Mesenchymal stem cell (in vitro differentiated cells and primary cell): ENCODE data around the gene RSF1.

Experiments
- DNase-seq: peaks from one replicate; pipeline ENCODE4 v3.0.0-alpha.2; 2013
- H2AFZ ChIP-seq: one replicate; pipeline ENCODE4 v1.6.1; 2013; ENCODE audit warnings: low read depth, mild to moderate bottlenecking, control low read depth, inconsistent platforms, low read length, moderate library complexity
- H2AK5ac ChIP-seq: 2 replicates; pipeline ENCODE4 v1.6.1; 2013; ENCODE audit warnings: low read length, moderate library complexity, mild to moderate bottlenecking, inconsistent platforms; ENCODE audit not compliant: severe bottlenecking
- H2BK120ac ChIP-seq: one replicate; pipeline ENCODE4 v1.6.1; 2013; ENCODE audit warnings: low read depth, mild to moderate bottlenecking, inconsistent platforms, low read length, moderate library complexity
- H2BK12ac ChIP-seq, 2 experiments: one replicate each; pipeline ENCODE4 v1.6.1; 2013; ENCODE audit warnings: inconsistent platforms in 2 of 2, low read length in 2 of 2, mild to moderate bottlenecking in 2 of 2, moderate library complexity in 2 of 2, control low read depth in 1 of 2
- H2BK15ac ChIP-seq: one replicate; pipeline ENCODE4 v1.6.1; 2013; ENCODE audit warnings: mild to moderate bottlenecking, low read depth, inconsistent platforms; ENCODE audit not compliant: poor library complexity, severe bottlenecking
- H2BK5ac ChIP-seq: 2 replicates; pipeline ENCODE4 v1.6.1; 2013; ENCODE audit warnings: low read depth, mild to moderate bottlenecking, low read length, control low read depth, inconsistent platforms; ENCODE audit not compliant: poor library complexity, severe bottlenecking
- H3K14ac ChIP-seq, 2 experiments: one replicate each; pipeline ENCODE4 v1.6.1; 2013; ENCODE audit warnings: inconsistent platforms in 2 of 2, low read length in 2 of 2, control low read depth in 1 of 2, mild to moderate bottlenecking in 1 of 2, moderate library complexity in 1 of 2
- H3K18ac ChIP-seq, 2 experiments: one replicate each; pipeline ENCODE4 v1.6.1; 2013; ENCODE audit warnings: inconsistent platforms in 2 of 2, low read length in 2 of 2, control low read depth in 1 of 2, low read depth in 1 of 2, mild to moderate bottlenecking in 1 of 2
- H3K23ac ChIP-seq, 2 experiments: one replicate each; pipeline ENCODE4 v1.6.1; 2013; ENCODE audit warnings: inconsistent platforms in 2 of 2, low read length in 2 of 2, mild to moderate bottlenecking in 2 of 2, moderate library complexity in 2 of 2, control low read depth in 1 of 2
- H3K27ac ChIP-seq: 2 replicates; pipeline ENCODE4 v1.5.1; 2013; ENCODE audit warnings: mild to moderate bottlenecking, moderate library complexity, low read length, control low read depth, inconsistent platforms; ENCODE audit not compliant: poor library complexity, severe bottlenecking
- H3K27me3 ChIP-seq, 2 experiments: 2 replicates each; pipeline versions ENCODE4 v1.6.1 to v1.7.0; 2013; ENCODE audit warnings: low read length in 2 of 2, mild to moderate bottlenecking in 2 of 2, moderate library complexity in 2 of 2, control low read depth in 1 of 2, inconsistent platforms in 1 of 2; ENCODE audit not compliant: control insufficient read depth in 1 of 2, insufficient read depth in 1 of 2
- H3K36me3 ChIP-seq, 2 experiments: 2 replicates each; pipeline versions ENCODE4 v1.6.1 to v1.7.0; 2013; ENCODE audit warnings: low read length in 2 of 2, control low read depth in 1 of 2, inconsistent platforms in 1 of 2, low read depth in 1 of 2, mild to moderate bottlenecking in 1 of 2; ENCODE audit not compliant: insufficient read depth in 2 of 2, control insufficient read depth in 1 of 2
- H3K4ac ChIP-seq, 2 experiments: one replicate each; pipeline ENCODE4 v1.6.1; 2013; ENCODE audit warnings: inconsistent platforms in 2 of 2, low read length in 2 of 2, mild to moderate bottlenecking in 2 of 2, moderate library complexity in 2 of 2, control low read depth in 1 of 2, low read depth in 1 of 2
- H3K4me1 ChIP-seq: 2 replicates; pipeline ENCODE4 v1.6.1; 2013; ENCODE audit warnings: low read depth, low read length, control low read depth; ENCODE audit not compliant: control insufficient read depth, insufficient read depth
- H3K4me2 ChIP-seq: 2 replicates; pipeline ENCODE4 v1.6.1; 2013; ENCODE audit warnings: low read length, mild to moderate bottlenecking, inconsistent platforms; ENCODE audit not compliant: poor library complexity, severe bottlenecking
- H3K4me3 ChIP-seq, 2 experiments: 2 replicates each; pipeline versions ENCODE4 v1.5.1 to v1.7.0; 2013; ENCODE audit warnings: low read length in 2 of 2, mild to moderate bottlenecking in 2 of 2, control low read depth in 1 of 2, low read depth in 1 of 2; ENCODE audit not compliant: insufficient read depth in 1 of 2
- H3K79me1 ChIP-seq: replicated peaks from 2 replicates; pipeline ENCODE4 v1.6.1; 2013; ENCODE audit warnings: mild to moderate bottlenecking, control low read depth, low read length, inconsistent platforms; ENCODE audit not compliant: poor library complexity, severe bottlenecking
- H3K9ac ChIP-seq: 2 replicates; pipeline ENCODE4 v1.7.0; 2013; ENCODE audit warnings: mild to moderate bottlenecking, low read length, moderate library complexity
- H3K9me3 ChIP-seq: 2 replicates; pipeline ENCODE4 v1.7.0; 2013; ENCODE audit warnings: mild to moderate bottlenecking, low read length; ENCODE audit not compliant: control insufficient read depth
- H4K8ac ChIP-seq: one replicate; pipeline ENCODE4 v1.6.1; 2013; ENCODE audit warnings: inconsistent platforms, mild to moderate bottlenecking, low read length, moderate library complexity
- H4K91ac ChIP-seq: one replicate; pipeline ENCODE4 v1.6.1; 2013; ENCODE audit warnings: mild to moderate bottlenecking, low read length, inconsistent platforms
- WGBS: methylation state at CpG from one replicate; pipeline ENCODE4 v1.1.7; 2013; ENCODE audit warnings: mixed read lengths; 5-methylcytosine and 5-hydroxymethylcytosine counted together

The RSF1 gene

DNA sequence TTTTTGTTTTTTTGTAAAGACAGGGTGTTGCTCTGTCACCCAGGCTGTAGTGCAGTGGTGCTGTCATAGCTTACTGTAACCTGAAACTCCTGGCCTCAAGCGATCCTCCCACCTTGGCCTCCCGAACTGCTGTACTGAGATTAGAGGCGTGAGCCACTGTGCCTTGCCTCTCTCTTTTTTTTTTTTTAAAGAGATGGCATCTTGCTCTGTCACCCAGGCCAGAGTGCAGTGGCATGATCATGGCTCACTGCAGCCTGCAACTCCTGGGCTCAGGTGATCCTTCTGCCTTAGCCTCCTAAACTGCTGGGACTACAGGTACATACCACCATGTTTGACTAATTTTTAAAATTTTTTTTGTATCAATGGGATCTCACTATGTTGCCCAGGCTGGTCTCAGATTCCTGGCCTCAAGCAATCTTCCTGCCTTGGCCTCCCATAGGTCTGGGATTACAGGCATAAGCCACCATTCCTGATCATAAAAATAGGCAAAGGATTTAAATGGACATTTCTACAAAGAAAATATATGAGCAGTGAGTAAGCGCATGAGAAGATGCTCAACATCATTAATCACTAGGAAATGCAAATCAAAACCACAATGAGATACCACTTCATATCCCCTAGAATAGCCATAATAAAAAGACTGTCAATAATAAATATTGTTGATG lies 165.6 kb downstream of the RSF1 start:
- H2AK5ac ChIP-seq, result no peak overlapping the region
- H3K9me3 ChIP-seq, result no peaks in the 10 kb centered on the region
- H3K4me1 ChIP-seq, result no peaks in the 10 kb centered on the region
- no peak overlapping the region for H4K8ac ChIP-seq
- H4K91ac ChIP-seq, result no peak overlapping the region
- no peaks in the 10 kb centered on the region for H3K27me3 ChIP-seq
- 91% methylated on average over 3 of the region's 4 CpGs for WGBS
- H3K23ac ChIP-seq, result no peak overlapping the region
- no peak overlapping the region for H3K18ac ChIP-seq
- no peak overlapping the region for H3K14ac ChIP-seq
- no peak overlapping the region for H2BK12ac ChIP-seq
- no peak overlapping the region for H2AFZ ChIP-seq
- no peak overlapping the region for H3K9ac ChIP-seq
- H2BK120ac ChIP-seq, result no peak overlapping the region
- DNase-seq, result peak; percentile 22
- H2BK15ac ChIP-seq, result no peak overlapping the region
- no peak overlapping the region for H3K27ac ChIP-seq
- no peak overlapping the region for H3K4me2 ChIP-seq
- H3K4ac ChIP-seq, result no peak overlapping the region
- no peaks in the 10 kb centered on the region for H3K36me3 ChIP-seq
- H2BK5ac ChIP-seq, result no peak overlapping the region
- no peaks in the 10 kb centered on the region for H3K79me1 ChIP-seq
- no peak overlapping the region for H3K4me3 ChIP-seq

- H2AK5ac ChIP-seq, result no peak overlapping the region
- H3K4ac ChIP-seq, result no peak overlapping the region
- no peaks in the 10 kb centered on the region for H3K27me3 ChIP-seq
- no peak overlapping the region for H3K4me3 ChIP-seq
- H2BK120ac ChIP-seq, result no peak overlapping the region
- H2BK5ac ChIP-seq, result no peak overlapping the region
- WGBS, result 93% methylated on average over 2 of the region's 3 CpGs
- DNase-seq, result no peak
- no peak overlapping the region for H3K18ac ChIP-seq
- H2BK12ac ChIP-seq, result no peak overlapping the region
- no peaks in the 10 kb centered on the region for H3K9me3 ChIP-seq
- H3K27ac ChIP-seq, result no peak overlapping the region
- H3K23ac ChIP-seq, result no peak overlapping the region
- no peaks in the 10 kb centered on the region for H3K79me1 ChIP-seq
- no peaks in the 10 kb centered on the region for H3K4me1 ChIP-seq
- H2BK15ac ChIP-seq, result no peak overlapping the region
- H3K4me2 ChIP-seq, result no peak overlapping the region
- no peak overlapping the region for H2AFZ ChIP-seq
- H3K9ac ChIP-seq, result no peak overlapping the region
- H3K36me3 ChIP-seq, result no peaks in the 10 kb centered on the region
- no peak overlapping the region for H4K8ac ChIP-seq
- H3K14ac ChIP-seq, result no peak overlapping the region
- H4K91ac ChIP-seq, result no peak overlapping the region
Measured at GRCh38 chr11:77650123-77650522, 170.4 kb downstream of the RSF1 start.

- H3K4ac ChIP-seq, result no peak overlapping the region
- no peaks in the 10 kb centered on the region for H3K79me1 ChIP-seq
- H3K4me2 ChIP-seq, result no peak overlapping the region
- no peak overlapping the region for H3K23ac ChIP-seq
- no peak overlapping the region for H3K27ac ChIP-seq
- H2BK120ac ChIP-seq, result no peak overlapping the region
- no peaks in the 10 kb centered on the region for H3K4me1 ChIP-seq
- H2BK15ac ChIP-seq, result no peak overlapping the region
- no peak for DNase-seq
- H2BK5ac ChIP-seq, result no peak overlapping the region
- H3K27me3 ChIP-seq, result no peaks in the 10 kb centered on the region
- H4K8ac ChIP-seq, result no peak overlapping the region
- no peak overlapping the region for H4K91ac ChIP-seq
- no peak overlapping the region for H3K18ac ChIP-seq
- H3K14ac ChIP-seq, result no peak overlapping the region
- H3K9ac ChIP-seq, result no peak overlapping the region
- H3K4me3 ChIP-seq, result no peak overlapping the region
- no peak overlapping the region for H2BK12ac ChIP-seq
- H3K36me3 ChIP-seq, result no peaks in the 10 kb centered on the region
- 87% methylated on average over 2 of the region's 3 CpGs for WGBS
- H2AK5ac ChIP-seq, result no peak overlapping the region
- H3K9me3 ChIP-seq, result no peaks in the 10 kb centered on the region
- H2AFZ ChIP-seq, result no peak overlapping the region
Measured at GRCh38 chr11:77647654-77648305, 172.7 kb downstream of the RSF1 start.

- no peaks in the 10 kb centered on the region for H3K9me3 ChIP-seq
- no peak overlapping the region for H2BK15ac ChIP-seq
- no peak overlapping the region for H2AK5ac ChIP-seq
- no peaks in the 10 kb centered on the region for H3K27me3 ChIP-seq
- no peak overlapping the region for H3K4me3 ChIP-seq
- H3K14ac ChIP-seq, result no peak overlapping the region
- DNase-seq, result no peak
- H3K36me3 ChIP-seq, result no peaks in the 10 kb centered on the region
- no peak overlapping the region for H3K18ac ChIP-seq
- H3K79me1 ChIP-seq, result no peaks in the 10 kb centered on the region
- no peak overlapping the region for H2BK120ac ChIP-seq
- H3K27ac ChIP-seq, result no peak overlapping the region
- H2BK5ac ChIP-seq, result no peak overlapping the region
- no peak overlapping the region for H2BK12ac ChIP-seq
- no peak overlapping the region for H2AFZ ChIP-seq
- H3K4ac ChIP-seq, result no peak overlapping the region
- WGBS, result 96% methylated on average over 1 of the region's 1 CpG
- H3K4me2 ChIP-seq, result no peak overlapping the region
- H4K91ac ChIP-seq, result no peak overlapping the region
- H4K8ac ChIP-seq, result no peak overlapping the region
- no peak overlapping the region for H3K9ac ChIP-seq
- no peak overlapping the region for H3K23ac ChIP-seq
- no peaks in the 10 kb centered on the region for H3K4me1 ChIP-seq
Measured at GRCh38 chr11:77644887-77645286, 175.6 kb downstream of the RSF1 start.
